Adrenal gland (tissue), 12 donors: Measurements from ENCODE around the gene MYOM1. TPM values are rescaled to one million over a fixed set of nuclear protein-coding genes. Genes with fewer than 3 reads are reported as not detected.

Experiments
- DNase-seq, 7 donors: peaks; one replicate each; pipeline ENCODE4 v3.0.0-alpha.2; 2019 to 2020
- H3K27ac ChIP-seq, 5 donors: fragments of 200-600 bp; sonication (generic) in 4 of 5; 1 replicate in 3 of 5; 2 replicates in 2 of 5; pipeline versions ENCODE4 v1.5.1 to v1.8.0; 2016 to 2020; ENCODE audit warnings: mild to moderate bottlenecking in 1 of 5
- H3K27me3 ChIP-seq: fragments of 200-600 bp; 2 replicates; pipeline ENCODE4 v1.8.0; 2021
- H3K36me3 ChIP-seq, 2 donors: fragments of 200-600 bp; replicated peaks in 1 of 2; 1 replicate in 1 of 2; 2 replicates in 1 of 2; pipeline versions ENCODE4 v1.5.1 to v1.8.0; 2018 to 2022
- H3K4me1 ChIP-seq, 2 donors: fragments of 200-600 bp; replicated peaks in 1 of 2; 1 replicate in 1 of 2; 2 replicates in 1 of 2; pipeline versions ENCODE4 v1.5.1 to v1.8.0; 2018 to 2021
- H3K4me3 ChIP-seq, 4 donors: fragments of 200-600 bp; sonication (generic) in 3 of 4; one replicate each; pipeline ENCODE4 v1.5.1; 2016 to 2018
- H3K9me3 ChIP-seq, 3 donors: fragments of 200-600 bp; sonication (generic) in 1 of 3; replicated peaks in 1 of 3; 1 replicate in 2 of 3; 2 replicates in 1 of 3; pipeline versions ENCODE4 v1.5.1 to v1.8.0; 2016 to 2021
- CTCF ChIP-seq, 6 experiments: fragments of 450-650 bp in 4 of 6; fragments of 200-600 bp in 2 of 6; sonication (generic) in 1 of 6; IDR thresholded peaks; 1 replicate in 5 of 6; 2 replicates in 1 of 6; pipeline versions ENCODE4 v1.5.1 to v1.8.0; 2016 to 2021; ENCODE audit warnings: antibody characterized with exemption in 6 of 6, mild to moderate bottlenecking in 2 of 6, moderate library complexity in 1 of 6
- POLR2A ChIP-seq, 2 donors: fragments of 450-650 bp; IDR thresholded peaks; one replicate each; pipeline ENCODE4 v1.6.1; 2017; ENCODE audit warnings: antibody characterized with exemption in 2 of 2, mild to moderate bottlenecking in 2 of 2, moderate library complexity in 1 of 2
- WGBS, 4 donors: extraction: QIAGEN DNeasy Blood & Tissue Kit in 2 of 4; methylation state at CpG; one replicate each; pipeline versions ENCODE4 v1.1.5 to v1.1.7; 2013 to 2017; 5-methylcytosine and 5-hydroxymethylcytosine counted together
- intact Hi-C, 2 donors: fragments of 100-400 bp; cut with DNase I; formaldehyde crosslinking; loops; one replicate each; pipeline versions ENCODE4 v1.14.1 to v1.15.0; 2022 to 2023
- polyA plus RNA-seq, 3 donors: library from polyadenylated mRNA; stranded (reverse); fragments of 200-250 nt in 2 of 3; fragments of 350-450 nt in 1 of 3; fragmentation: Illumina TruSeq in 1 of 3; extraction: RNeasy Lipid Tissue Mini Kit (QIAGEN cat#74804) in 1 of 3; gene quantifications; one replicate each; pipeline ENCODE4 v1.2.3, GENCODE V29; 2013 to 2014
- total RNA-seq, 9 donors: library from RNA; depleted of rRNA in 4 of 9; stranded (reverse); fragments of >200 nt in 4 of 9; fragments of 120-200 nt in 1 of 9; fragmentation: NEBNext Ultra II Directional in 1 of 9; extraction: Animal tissue kit (Norgen Biotek cat#: 25700) in 1 of 9; gene quantifications; one replicate each; pipeline versions ENCODE4 v1.1.0 to v1.2.4, GENCODE V29; 2013 to 2023
- donor health status: healthy with polysubstance abuse.
- donor health status: Bipolar disorder and iron deficiency.
- donor health status: DM: yes; HTN: yes; CAD: no.
- donor health status: DM: no; HTN: no; CAD: no.
- donor health status: DM: no; HTN: no; CAD: no.
- donor health status: DM: yes; HTN: yes; CAD: no.

MYOM1 gene
- total and polyA plus RNA-seq, 12 donors, result 1.3 to 70.0 (median 2.9) TPM

DNA sequence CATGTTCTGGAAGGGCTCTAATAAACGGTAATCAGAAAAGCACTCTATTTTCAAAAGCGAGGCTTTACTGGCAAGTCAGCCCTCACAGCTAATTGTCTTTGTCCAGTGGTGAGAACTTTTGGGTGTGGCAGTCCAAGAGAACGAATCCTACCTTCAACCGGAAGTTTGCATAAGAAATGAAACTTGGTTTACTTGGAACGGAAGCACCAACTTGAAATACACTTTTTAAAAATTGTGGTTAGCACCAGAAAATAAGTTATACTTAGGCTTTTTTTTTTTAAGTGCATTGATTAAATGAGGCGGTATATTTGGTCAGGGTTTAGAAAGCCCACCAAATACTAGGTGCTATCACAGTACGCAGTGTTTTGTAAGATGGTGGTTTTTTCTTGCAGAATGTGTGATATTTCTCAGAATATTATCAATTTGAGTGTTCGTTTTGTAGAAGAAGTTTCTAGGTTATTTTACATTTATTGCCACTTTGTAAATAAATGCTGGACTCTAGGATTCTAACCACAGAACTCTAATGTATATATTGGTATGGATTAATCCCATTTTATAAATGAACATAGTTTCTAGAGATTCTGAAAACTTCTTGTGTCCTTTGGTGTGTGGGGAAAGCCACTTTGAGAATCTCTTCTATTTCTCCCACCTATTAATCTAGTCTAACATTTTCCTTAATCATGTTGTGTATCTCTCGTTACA lies 29.0 kb upstream of the MYOM1 start:
- WGBS, 4 donors, result 13 to 15% (median 15%) methylated on average over 9 of the region's 9 CpGs
- Histone ChIP-seq H3K4me1 (peaks cover 20 to 48% of the 10 kb centered on the region in 2 donors), H3K4me3 (peak overlapping the region; percentile 54 to 93 (median 74)), H3K27me3 (no peaks in the 10 kb centered on the region), H3K36me3 (peaks cover 0 to 9% of the 10 kb centered on the region in 2 donors), H3K27ac (peak overlapping the region; percentile 69 to 100 (median 97)), H3K9me3 (no peaks in the 10 kb centered on the region)
- DNase-seq, result no peak
- TF ChIP-seq POLR2A (IDR thresholded peaks at IDR 0.05), result no peak
- TF ChIP-seq CTCF (IDR thresholded peaks at IDR 0.05), result no peak
- intact Hi-C loops, result loop anchor here (5.0 to 10.0 kb wide), 2 partner anchors 314 to 317 kb away; no protein-coding TSS in a partner anchor

DNA sequence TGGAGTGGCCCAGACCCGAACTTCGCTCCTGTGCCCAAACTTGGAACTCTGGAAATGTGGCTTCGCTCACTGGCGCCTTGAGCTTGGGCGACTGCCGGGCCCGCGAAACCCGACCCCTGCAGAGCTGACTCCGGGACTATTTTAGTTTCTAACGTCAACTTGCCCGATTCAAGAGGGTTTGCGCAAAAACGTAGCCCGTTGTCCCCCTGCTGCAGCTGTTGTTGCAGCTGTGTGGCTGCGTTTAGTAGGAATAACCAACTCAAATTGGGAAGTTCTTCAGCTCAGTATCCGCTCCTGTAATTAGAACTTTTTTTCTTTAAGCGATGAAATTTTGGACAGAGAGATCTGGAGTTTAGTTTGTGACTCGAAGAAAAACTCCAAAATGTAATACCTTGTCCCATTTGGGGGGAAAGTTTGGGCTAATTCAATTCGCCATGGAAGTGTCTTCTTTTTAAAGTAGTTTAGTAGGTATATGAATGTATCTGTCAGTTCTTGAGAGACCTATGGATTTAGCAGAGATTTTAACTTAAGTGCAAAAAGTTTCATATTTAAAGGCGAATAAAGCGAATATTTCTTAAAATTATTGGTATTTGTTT lies 28.4 kb upstream of the MYOM1 start:
- intact Hi-C loops, result loop anchor here (5.0 to 10.0 kb wide), 2 partner anchors 313 to 316 kb away; no protein-coding TSS in a partner anchor
- H3K27me3 ChIP-seq, result no peaks in the 10 kb centered on the region
- DNase-seq, result peak in 6 of 7 donors; percentile 44 to 73 (median 61)
- peak overlapping the region; percentile 69 to 100 (median 97) for H3K27ac ChIP-seq
- H3K4me3 ChIP-seq, result peak overlapping the region; percentile 54 to 93 (median 74)
- WGBS, 4 donors, result 0 to 1% (median 0%) methylated on average over 13 to 22 of the region's 22 CpGs
- no peaks in the 10 kb centered on the region for H3K9me3 ChIP-seq
- H3K36me3 ChIP-seq, result peaks cover 0 to 3% of the 10 kb centered on the region in 2 donors
- peaks cover 20 to 48% of the 10 kb centered on the region in 2 donors for H3K4me1 ChIP-seq
- TF ChIP-seq POLR2A (IDR thresholded peaks at IDR 0.05) (no peak), CTCF (IDR thresholded peaks at IDR 0.05) (no peak)

- Histone ChIP-seq H3K36me3 (no peaks in the 10 kb centered on the region), H3K4me3 (peak within 1 kb of the TSS; percentile 54 to 93 (median 74)), H3K9me3 (no peaks in the 10 kb centered on the region), H3K27ac (peak within 1 kb of the TSS; percentile 69 to 100 (median 97)), H3K4me1 (peaks cover 20 to 48% of the 10 kb centered on the region in 2 donors), H3K27me3 (no peaks in the 10 kb centered on the region)
- intact Hi-C loops, result loop anchor here (5.0 to 10.0 kb wide), 2 partner anchors 313 to 315 kb away; no protein-coding TSS in a partner anchor
- 0 to 1% (median 0%) methylated on average over 18 to 65 of the region's 65 CpGs for WGBS, 4 donors
- TF ChIP-seq CTCF (IDR thresholded peaks at IDR 0.05) (peak in 1 of 6 experiments; percentile 3), POLR2A (IDR thresholded peaks at IDR 0.05) (peak; percentile 93 to 96)
- DNase-seq, result peak; percentile 97 to 99 (median 99)
Measured at GRCh38 chr18:3247240-3248061, 27.7 kb upstream of the MYOM1 start, which contains the start of gene MYL12A. TSS of gene MYL12A (plus strand) at chr18:3247801. CDS start at chr18:3253248, 5,447 bp downstream.
